ENCODE results near the gene AFMID. TPM values are rescaled to one million over a fixed set of nuclear protein-coding genes. Genes with fewer than 3 reads are reported as not detected.
"Not testable (repeated sequence)": the region's sequence is repeated elsewhere in the genome, so short reads cannot be mapped to it uniquely, and the experiment has no call there.

AFMID gene
- polyA plus RNA-seq, 6 donors from 2014 or later, result 0.53 to 4.6 (median 2.1) TPM; not detected in 1

DNA sequence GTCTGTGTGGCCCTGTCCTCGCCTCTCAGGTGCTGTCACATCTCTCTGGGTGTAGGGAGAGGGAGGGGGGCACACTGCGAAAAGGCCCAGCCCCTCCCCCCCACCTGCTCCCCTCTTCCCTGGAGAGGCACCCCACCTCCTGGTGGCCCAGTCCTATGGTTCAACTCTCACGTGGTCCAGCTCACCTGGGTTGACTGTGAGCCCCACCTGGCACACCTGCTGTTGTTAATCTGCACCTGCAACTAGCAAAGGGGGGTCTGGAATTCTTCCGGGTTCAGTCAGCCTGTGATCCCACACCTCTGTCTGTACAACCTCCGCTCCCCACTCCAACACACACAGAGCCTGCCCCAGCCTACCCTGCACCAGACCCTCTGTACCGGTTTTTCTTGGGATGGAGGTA is 20.7 kb upstream of the AFMID start:
- H3K4me1 Mint-ChIP-seq, result peaks cover 24 to 49% (median 46%) of the 10 kb centered on the region in 3 donors
- no peak for DNase-seq
- peak overlapping the region in 4 of 6 donors; percentile 5 to 78 (median 44) for H3K27ac Mint-ChIP-seq
- no peak for ATAC-seq (ENCODE audit: low read depth in 2 of 2)
- H3K9me3 Mint-ChIP-seq, result no peaks in the 10 kb centered on the region
- H3K36me3 Mint-ChIP-seq, result no peaks in the 10 kb centered on the region
- peak overlapping the region in 4 of 8 donors; percentile 45 to 85 (median 50) for H3K4me3 Mint-ChIP-seq
- no peaks in the 10 kb centered on the region for H3K27me3 Mint-ChIP-seq

DNA sequence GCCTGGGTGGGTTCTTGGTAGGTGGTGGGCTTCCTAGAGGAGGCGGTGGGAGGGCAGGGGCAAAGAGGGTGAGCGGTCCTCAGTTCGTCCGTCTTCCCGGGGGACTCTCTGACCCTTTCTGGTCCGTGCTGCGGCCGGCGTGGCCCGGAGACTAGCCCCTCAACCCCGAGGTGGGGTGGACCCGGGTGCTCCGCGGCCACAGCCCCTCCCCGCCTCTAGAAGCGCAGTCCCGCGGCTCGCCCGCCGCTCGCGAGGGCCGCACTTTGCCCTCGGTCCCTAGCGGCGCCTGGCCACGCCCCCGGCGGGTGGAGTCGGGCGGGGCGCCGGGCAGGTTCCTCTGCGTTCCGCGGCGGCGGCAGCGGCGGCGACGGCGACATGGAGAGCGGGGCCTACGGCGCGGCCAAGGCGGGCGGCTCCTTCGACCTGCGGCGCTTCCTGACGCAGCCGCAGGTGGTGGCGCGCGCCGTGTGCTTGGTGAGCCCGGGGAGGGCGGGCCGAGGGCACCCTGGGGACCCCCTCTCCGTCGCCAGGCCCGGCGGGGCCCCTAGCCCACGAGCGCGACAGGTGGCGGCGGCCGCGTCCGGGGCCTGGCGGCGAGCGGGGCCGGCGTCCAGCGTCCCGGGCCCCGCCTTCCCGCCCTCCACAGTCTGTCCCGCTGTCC is 18.8 kb upstream of the AFMID start, which contains the start of gene SYNGR2:
Gene SYNGR2, plus strand, starts transcription at position 340 of the 661 bp plus-strand sequence. Its CDS starts 36 bp downstream, at position 376.
- Mint-ChIP-seq H3K4me1 (peaks cover 40 to 69% (median 59%) of the 10 kb centered on the region in 3 donors), H3K9me3 (no peaks in the 10 kb centered on the region), H3K27ac (peak within 1 kb of the TSS; percentile 16 to 99 (median 90)), H3K27me3 (no peaks in the 10 kb centered on the region), H3K4me3 (peak within 1 kb of the TSS; percentile 76 to 90 (median 84)), H3K36me3 (peaks cover 0 to 2% of the 10 kb centered on the region in 2 donors)
- peak; percentile 89 for DNase-seq
- peak; percentile 76 to 78 for ATAC-seq (ENCODE audit: low read depth in 2 of 2)

DNA sequence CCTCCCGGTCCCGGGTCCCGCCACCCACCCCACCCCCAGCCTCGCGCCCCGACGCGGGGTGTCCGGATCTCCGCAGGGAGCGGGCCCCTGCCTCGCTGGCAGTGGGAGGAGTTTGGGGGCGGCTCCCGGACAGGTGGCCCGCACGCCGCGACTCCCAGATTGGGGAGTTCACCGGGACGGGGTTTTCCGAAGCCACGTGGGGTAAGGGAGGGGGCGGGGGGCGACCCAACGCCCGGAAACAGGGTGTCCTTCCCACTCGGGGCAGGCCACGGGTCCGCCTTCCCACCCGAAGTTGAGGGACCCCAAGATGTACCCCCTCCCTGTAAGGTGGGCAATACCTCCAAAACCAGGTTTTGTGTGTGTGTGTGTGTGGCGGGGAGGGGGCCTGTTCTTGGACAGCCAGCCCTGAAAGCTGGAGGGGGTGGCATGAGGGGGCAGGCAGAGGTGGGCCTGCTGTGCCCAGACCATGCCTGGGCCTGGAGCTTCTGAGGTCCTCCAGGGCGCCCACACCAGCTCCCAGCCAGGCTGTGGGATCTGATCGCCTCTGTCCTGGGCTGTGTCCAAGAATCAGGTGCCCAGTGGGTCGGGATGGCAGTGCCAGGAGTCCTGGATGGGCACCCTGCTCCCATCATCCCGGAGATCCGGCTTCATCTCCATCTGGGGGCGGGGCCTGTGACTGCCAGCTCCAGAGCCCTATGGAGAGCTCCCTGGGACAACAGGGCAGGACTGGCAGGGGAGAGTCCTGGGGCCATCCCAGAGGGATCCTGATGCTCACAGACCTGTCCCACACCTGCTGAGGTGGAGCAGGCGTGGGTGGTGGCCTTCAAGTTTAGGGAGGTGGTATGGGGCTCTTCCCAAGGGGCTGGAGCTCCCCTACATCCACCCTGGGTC is 18.0 kb upstream of the AFMID start:
- DNase-seq (peak; percentile 67), ATAC-seq (ENCODE audit: low read depth in 2 of 2) (peak; percentile 58 to 64)
- peak overlapping the region; percentile 76 to 90 (median 84) for H3K4me3 Mint-ChIP-seq
- H3K4me1 Mint-ChIP-seq, result peaks cover 47 to 69% (median 59%) of the 10 kb centered on the region in 3 donors
- H3K27me3 Mint-ChIP-seq, result no peaks in the 10 kb centered on the region
- no peaks in the 10 kb centered on the region for H3K9me3 Mint-ChIP-seq
- peaks cover 0 to 10% of the 10 kb centered on the region in 2 donors for H3K36me3 Mint-ChIP-seq
- H3K27ac Mint-ChIP-seq, result peak overlapping the region; percentile 16 to 97 (median 88)

DNA sequence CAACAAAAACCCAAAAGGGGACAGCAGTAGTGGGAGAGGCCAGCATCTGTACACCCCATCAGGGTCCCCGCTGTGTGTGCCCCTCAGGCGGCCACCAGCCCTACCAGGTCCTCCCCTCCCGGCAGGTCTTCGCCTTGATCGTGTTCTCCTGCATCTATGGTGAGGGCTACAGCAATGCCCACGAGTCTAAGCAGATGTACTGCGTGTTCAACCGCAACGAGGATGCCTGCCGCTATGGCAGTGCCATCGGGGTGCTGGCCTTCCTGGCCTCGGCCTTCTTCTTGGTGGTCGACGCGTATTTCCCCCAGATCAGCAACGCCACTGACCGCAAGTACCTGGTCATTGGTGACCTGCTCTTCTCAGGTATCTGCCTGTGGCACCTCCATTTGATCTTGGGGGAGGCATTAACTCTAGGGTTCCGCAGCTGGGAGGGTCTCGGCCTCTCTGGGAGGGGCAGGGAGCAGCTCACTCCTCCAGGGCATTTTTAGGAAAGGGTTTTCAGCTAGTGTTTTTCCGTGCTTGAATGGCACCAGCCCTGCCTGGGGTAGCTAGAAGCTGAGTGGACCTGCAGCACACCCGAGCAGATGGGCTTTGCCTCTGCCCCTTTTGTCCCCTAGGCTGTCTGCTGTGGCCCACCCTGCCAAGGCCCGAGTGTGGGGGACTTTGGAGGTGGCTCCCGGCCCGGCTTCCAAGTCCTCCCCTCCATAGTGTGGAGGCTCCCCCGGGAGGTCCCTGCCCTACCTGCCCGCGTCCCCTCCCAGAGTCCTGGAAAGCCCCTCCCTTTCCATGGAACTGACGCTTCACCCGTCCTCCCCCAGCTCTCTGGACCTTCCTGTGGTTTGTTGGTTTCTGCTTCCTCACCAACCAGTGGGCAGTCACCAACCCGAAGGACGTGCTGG is 16.2 kb upstream of the AFMID start:
- DNase-seq (no peak), ATAC-seq (ENCODE audit: low read depth in 2 of 2) (no peak)
- Mint-ChIP-seq H3K4me1 (peaks cover 58 to 72% (median 67%) of the 10 kb centered on the region in 3 donors), H3K27ac (peak overlapping the region; percentile 56 to 99 (median 92)), H3K4me3 (peak overlapping the region; percentile 68 to 92 (median 82)), H3K9me3 (no peaks in the 10 kb centered on the region), H3K36me3 (peaks cover 0 to 12% of the 10 kb centered on the region in 2 donors), H3K27me3 (no peaks in the 10 kb centered on the region)

DNA sequence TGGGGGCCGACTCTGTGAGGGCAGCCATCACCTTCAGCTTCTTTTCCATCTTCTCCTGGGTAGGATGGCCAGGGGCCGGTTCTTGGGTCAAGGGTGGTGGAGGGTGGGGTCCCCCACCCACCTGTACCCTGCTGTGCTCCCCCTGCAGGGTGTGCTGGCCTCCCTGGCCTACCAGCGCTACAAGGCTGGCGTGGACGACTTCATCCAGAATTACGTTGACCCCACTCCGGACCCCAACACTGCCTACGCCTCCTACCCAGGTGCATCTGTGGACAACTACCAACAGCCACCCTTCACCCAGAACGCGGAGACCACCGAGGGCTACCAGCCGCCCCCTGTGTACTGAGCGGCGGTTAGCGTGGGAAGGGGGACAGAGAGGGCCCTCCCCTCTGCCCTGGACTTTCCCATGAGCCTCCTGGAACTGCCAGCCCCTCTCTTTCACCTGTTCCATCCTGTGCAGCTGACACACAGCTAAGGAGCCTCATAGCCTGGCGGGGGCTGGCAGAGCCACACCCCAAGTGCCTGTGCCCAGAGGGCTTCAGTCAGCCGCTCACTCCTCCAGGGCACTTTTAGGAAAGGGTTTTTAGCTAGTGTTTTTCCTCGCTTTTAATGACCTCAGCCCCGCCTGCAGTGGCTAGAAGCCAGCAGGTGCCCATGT is 15.4 kb upstream of the AFMID start:
- DNase-seq; H3K9me3 Mint-ChIP-seq; H3K27me3 Mint-ChIP-seq; ATAC-seq (ENCODE audit: low read depth in 2 of 2): not testable (repeated sequence)
- Mint-ChIP-seq H3K4me3 (peak overlapping the region; percentile 63 to 92 (median 87)), H3K36me3 (peaks cover 0 to 12% of the 10 kb centered on the region in 2 donors), H3K4me1 (peaks cover 65 to 80% (median 75%) of the 10 kb centered on the region in 3 donors), H3K27ac (peak overlapping the region; percentile 90 to 99 (median 96))

DNA sequence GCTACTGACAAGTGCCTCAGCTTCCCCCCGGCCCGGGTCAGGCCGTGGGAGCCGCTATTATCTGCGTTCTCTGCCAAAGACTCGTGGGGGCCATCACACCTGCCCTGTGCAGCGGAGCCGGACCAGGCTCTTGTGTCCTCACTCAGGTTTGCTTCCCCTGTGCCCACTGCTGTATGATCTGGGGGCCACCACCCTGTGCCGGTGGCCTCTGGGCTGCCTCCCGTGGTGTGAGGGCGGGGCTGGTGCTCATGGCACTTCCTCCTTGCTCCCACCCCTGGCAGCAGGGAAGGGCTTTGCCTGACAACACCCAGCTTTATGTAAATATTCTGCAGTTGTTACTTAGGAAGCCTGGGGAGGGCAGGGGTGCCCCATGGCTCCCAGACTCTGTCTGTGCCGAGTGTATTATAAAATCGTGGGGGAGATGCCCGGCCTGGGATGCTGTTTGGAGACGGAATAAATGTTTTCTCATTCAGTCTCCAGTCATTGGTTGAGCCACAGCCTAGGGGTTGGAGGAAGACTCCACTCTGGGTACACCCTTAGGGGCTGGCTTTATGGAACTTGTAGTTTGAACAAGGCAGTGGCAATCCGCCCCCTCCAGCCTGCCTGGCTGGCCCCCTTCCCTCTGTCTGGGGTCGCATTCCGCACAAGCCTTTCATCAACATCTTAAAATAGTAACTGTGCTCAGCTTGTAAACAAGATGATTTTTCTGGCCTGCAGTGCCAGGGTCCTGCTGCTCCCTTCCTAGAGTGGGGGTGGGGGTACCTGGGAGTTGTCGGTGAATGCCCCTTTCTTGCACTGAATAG is 14.7 kb upstream of the AFMID start:
- H3K4me1 Mint-ChIP-seq, result peaks cover 70 to 85% (median 81%) of the 10 kb centered on the region in 3 donors
- H3K27me3 Mint-ChIP-seq, result no peaks in the 10 kb centered on the region
- H3K9me3 Mint-ChIP-seq, result no peaks in the 10 kb centered on the region
- H3K4me3 Mint-ChIP-seq, result peak overlapping the region; percentile 76 to 92 (median 87)
- ATAC-seq (ENCODE audit: low read depth in 2 of 2) (no peak), DNase-seq (peak; percentile 47)
- peaks cover 0 to 12% of the 10 kb centered on the region in 2 donors for H3K36me3 Mint-ChIP-seq
- H3K27ac Mint-ChIP-seq, result peak overlapping the region; percentile 90 to 99 (median 96)

DNA sequence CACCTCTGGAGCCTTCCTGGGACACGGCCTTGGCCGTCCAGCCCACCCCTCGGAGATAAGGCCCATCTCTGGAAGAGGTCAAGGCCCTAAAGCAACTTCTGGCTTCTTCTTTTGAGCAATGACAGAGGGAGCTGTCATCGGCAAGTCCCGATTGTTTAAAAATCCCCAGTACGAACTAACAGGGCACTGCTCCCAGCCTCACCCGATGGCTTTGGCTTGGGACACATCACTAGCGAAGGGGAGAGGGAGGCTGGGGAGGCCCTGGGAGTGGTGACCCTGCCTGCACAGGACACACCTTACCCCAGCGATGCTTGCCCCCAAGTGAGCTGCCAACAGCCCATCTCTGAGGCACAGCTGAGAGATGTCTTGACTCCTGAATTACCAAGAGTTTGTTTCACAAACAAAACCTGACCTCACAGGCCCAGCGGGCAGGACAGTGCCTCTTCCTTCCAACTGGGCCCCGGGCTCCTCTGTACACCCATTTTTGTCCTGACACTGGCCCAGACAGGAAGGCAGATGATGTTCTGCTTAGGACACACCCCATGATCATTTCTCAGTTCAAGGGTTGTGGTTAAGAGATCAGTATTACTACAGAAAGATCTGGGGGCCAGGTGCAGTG is 14.0 kb upstream of the AFMID start:
- peak overlapping the region; percentile 76 to 92 (median 87) for H3K4me3 Mint-ChIP-seq
- ATAC-seq (ENCODE audit: low read depth in 2 of 2) (peak; percentile 35 to 48), DNase-seq (peak; percentile 64)
- no peaks in the 10 kb centered on the region for H3K9me3 Mint-ChIP-seq
- peaks cover 66 to 81% (median 76%) of the 10 kb centered on the region in 3 donors for H3K4me1 Mint-ChIP-seq
- H3K36me3 Mint-ChIP-seq, result peaks cover 0 to 12% of the 10 kb centered on the region in 2 donors
- H3K27ac Mint-ChIP-seq, result peak overlapping the region; percentile 94 to 99 (median 98)
- no peaks in the 10 kb centered on the region for H3K27me3 Mint-ChIP-seq

DNA sequence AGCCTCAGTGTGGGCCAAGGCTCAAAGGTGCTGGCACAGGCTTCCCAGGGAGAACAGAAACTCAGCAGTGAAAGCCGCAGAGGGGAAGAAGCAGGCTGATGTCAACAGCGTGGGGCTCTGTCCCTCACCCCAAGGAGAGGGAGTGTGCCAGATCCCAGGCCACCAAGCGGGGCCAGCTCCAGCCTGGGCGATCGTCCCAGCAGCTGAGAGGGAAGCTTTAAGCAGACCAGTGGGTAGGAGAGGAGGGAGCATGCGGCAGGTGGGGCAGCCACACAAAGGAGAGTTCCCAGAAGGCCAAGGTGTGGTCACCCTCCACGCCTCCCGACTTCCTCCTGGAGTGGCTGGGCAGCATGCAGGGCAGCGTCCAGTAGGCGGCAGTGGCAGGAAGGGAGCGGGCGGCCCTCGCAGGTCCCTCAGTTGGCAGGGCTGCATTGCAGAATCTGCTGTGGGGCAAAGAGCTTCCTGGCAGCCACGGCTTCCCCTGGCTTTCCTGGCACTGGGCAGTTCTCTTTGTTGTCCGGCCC is 12.8 kb upstream of the AFMID start:
- Mint-ChIP-seq H3K9me3 (no peaks in the 10 kb centered on the region), H3K4me1 (peaks cover 66 to 80% (median 77%) of the 10 kb centered on the region in 3 donors), H3K27me3 (no peaks in the 10 kb centered on the region), H3K27ac (peak overlapping the region; percentile 94 to 99 (median 98)), H3K4me3 (peak overlapping the region in 7 of 8 donors; percentile 76 to 92 (median 87)), H3K36me3 (peaks cover 0 to 12% of the 10 kb centered on the region in 2 donors)
- DNase-seq (no peak), ATAC-seq (ENCODE audit: low read depth in 2 of 2) (peak; percentile 21 to 32)

DNA sequence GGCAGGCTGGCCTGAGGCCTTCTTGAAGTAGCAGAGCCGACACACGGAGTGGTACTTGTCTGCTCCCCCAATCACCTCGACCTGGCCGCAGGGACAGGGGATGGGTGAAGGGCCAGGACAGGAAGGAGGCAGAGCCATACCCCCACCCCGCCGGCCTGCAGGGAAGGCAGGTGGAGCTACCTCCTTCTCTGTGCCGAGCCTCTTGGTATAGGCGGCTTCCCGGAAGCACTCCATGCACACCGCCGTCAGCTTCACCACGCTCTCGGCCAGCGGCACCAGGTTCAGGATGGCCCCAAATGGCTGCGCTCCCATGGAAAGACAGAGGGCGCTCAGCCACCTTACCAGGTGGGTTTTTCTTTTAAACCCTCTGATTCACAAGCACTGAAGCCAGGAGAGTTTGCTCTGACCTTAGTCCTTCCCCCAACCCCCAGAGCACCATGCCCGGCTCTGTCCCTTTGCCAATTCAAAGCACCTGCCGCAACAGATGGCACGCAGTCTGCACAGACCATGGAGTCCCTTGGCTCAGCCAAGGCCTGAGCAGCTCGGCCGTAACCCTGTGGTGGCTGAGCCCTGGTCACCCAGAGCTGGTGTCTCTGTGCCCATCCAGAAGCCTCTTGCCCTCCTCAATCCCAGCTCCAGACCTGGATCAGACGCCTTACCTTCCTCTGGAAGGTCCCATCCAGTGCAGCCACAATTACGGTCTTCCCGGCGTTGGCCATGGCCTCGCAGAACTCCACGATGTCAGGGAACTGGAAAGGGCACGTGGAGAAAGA is 12.1 kb upstream of the AFMID start:
- Mint-ChIP-seq H3K27ac (peak overlapping the region in 4 of 6 donors; percentile 37 to 94 (median 63)), H3K4me3 (peak overlapping the region in 6 of 8 donors; percentile 37 to 92 (median 82)), H3K27me3 (no peaks in the 10 kb centered on the region), H3K4me1 (peaks cover 66 to 76% (median 71%) of the 10 kb centered on the region in 3 donors), H3K36me3 (peaks cover 0 to 12% of the 10 kb centered on the region in 2 donors), H3K9me3 (no peaks in the 10 kb centered on the region)
- DNase-seq (no peak), ATAC-seq (ENCODE audit: low read depth in 2 of 2) (no peak)

DNA sequence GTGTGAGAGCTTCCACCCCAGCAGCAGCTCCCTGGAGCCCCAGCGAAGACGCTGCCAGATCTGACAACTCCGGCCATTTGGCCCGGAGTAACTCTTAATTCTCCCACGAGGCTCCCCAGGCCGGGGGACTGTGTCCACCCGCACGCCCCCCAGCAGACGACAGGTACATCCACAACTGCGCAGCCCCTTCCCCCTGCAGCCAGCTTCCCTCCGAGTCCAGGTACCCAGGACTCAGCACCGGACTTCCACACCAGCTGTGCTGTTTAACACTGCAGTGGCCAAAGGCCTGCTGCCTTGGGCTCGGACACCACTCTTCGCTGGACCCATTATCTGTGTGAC is 11.6 kb upstream of the AFMID start:
- H3K36me3 Mint-ChIP-seq, result peaks cover 0 to 12% of the 10 kb centered on the region in 2 donors
- peak overlapping the region in 6 of 8 donors; percentile 8 to 76 (median 50) for H3K4me3 Mint-ChIP-seq
- DNase-seq, result no peak
- H3K4me1 Mint-ChIP-seq, result peaks cover 68 to 77% (median 70%) of the 10 kb centered on the region in 3 donors
- no peak for ATAC-seq (ENCODE audit: low read depth in 2 of 2)
- no peaks in the 10 kb centered on the region for H3K9me3 Mint-ChIP-seq
- H3K27me3 Mint-ChIP-seq, result no peaks in the 10 kb centered on the region
- peak overlapping the region in 5 of 6 donors; percentile 9 to 94 (median 81) for H3K27ac Mint-ChIP-seq
